Fibroblast of skin of scalp (primary cell): Measurements from ENCODE around the gene FUBP1. TPM values are rescaled to one million over a fixed set of nuclear protein-coding genes. Genes with fewer than 3 reads are reported as not detected.
A peak's percentile ranks its signal among the peaks of the same experiment; 100 is the strongest.
"Not testable (repeated sequence)": the region's sequence is repeated elsewhere in the genome, so short reads cannot be mapped to it uniquely, and the experiment has no call there.

Source experiments
- DNase-seq: peaks from one replicate; pipeline ENCODE4 v3.0.0-alpha.2; 2013
- polyA plus RNA-seq, 2 experiments: library from polyadenylated mRNA; unstranded; fragments of 120-200 nt; gene quantifications; one replicate each; pipeline ENCODE4 v1.2.1, GENCODE V29; 2013; ENCODE audit not compliant: insufficient read length in 2 of 2

Gene FUBP1, protein sequence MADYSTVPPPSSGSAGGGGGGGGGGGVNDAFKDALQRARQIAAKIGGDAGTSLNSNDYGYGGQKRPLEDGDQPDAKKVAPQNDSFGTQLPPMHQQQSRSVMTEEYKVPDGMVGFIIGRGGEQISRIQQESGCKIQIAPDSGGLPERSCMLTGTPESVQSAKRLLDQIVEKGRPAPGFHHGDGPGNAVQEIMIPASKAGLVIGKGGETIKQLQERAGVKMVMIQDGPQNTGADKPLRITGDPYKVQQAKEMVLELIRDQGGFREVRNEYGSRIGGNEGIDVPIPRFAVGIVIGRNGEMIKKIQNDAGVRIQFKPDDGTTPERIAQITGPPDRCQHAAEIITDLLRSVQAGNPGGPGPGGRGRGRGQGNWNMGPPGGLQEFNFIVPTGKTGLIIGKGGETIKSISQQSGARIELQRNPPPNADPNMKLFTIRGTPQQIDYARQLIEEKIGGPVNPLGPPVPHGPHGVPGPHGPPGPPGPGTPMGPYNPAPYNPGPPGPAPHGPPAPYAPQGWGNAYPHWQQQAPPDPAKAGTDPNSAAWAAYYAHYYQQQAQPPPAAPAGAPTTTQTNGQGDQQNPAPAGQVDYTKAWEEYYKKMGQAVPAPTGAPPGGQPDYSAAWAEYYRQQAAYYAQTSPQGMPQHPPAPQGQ
- polyA plus RNA-seq (2013, experiment 1 of 2; ENCODE audit: insufficient read length): 95.7 TPM
- polyA plus RNA-seq (2013, experiment 2 of 2; ENCODE audit: insufficient read length): 103 TPM

- DNase-seq: peak; percentile 99
These were observed at the start of gene FUBP1 for GRCh38 chr1:77978969-77979876. Gene FUBP1 (minus strand): TSS chr1:77979072. CDS start chr1:77979004, 68 bp downstream.

GRCh38 chr1:78021134-78021533 is 42.3 kb upstream of the FUBP1 start:
- not testable (repeated sequence) for DNase-seq

- DNase-seq: no peak
These were observed 40.2 kb upstream of the FUBP1 start for GRCh38 chr1:78019024-78019423.

GRCh38 chr1:78015148-78015547 is 36.3 kb upstream of the FUBP1 start:
- DNase-seq: no peak

- DNase-seq: no peak
These were observed 32.2 kb upstream of the FUBP1 start for GRCh38 chr1:78011050-78011449.

GRCh38 chr1:78009836-78010235 is 31.0 kb upstream of the FUBP1 start:
- peak; percentile 23 for DNase-seq

DNA sequence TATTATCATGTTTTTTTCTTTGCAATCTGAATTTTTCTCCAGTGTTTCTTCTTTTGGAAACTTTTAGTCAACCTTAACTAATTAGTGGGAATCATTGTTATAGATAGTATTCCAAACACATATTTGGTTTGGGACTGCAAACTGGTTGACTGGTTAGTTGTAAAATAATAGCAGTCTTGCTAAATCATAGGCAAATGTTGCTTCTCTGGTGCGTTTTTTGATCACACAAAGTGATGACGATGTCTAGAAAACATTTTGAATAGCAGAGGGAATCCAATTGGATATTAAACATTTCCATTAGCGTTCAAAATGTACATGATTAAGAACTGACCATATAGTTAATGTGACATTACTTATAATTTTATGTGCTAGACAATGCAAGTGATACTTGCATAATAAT is 30.4 kb upstream of the FUBP1 start:
- DNase-seq: no peak

DNA sequence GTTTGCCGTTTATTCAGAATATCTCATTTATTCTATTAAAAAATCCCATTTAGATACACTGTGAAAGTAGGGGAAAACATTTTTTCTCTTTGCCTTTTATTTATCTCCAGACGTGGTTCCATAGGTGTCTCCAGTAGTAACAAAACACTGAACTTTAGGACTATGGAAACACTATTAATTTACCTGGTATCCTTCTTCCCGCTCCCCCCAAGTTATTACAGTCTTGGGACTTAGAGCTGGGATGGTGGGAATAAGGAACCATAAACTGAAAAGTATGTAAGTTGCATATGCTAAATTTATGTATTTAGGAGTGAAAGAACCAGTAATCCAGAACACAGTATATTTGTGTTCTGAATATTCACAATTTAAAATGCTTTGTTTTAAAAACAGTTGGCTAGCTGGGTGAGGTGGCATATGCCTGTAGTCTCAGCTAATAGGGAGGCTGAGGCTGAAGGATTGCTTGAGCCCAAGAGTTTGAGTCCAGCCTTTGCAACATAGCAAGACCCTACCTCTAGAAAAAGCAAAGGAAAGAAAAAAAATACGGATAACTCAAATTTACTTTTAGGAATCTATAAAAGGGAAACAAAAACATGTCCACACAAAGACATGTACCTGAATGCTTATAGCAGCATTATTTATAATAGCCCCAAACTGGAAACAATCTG is 28.9 kb upstream of the FUBP1 start:
- DNase-seq: no peak

DNA sequence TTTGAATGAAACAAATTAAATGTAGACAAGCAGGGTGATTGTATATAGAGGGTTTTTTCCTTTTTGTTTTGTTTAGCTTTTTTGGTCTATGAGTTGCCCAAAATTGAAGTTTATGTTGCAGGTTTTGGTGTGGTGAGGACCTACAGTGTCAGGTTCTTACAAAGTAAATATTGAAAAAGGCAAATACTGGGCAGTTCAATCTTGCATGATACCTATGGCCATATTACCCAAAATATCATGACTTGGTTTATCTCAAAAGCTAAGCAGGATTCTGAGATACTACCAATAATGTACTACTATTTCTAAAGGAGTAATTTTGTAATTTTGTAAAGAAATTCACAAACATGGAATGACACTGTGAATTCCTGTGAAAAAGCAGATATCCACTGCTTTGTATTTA is 27.6 kb upstream of the FUBP1 start:
- no peak for DNase-seq

DNA sequence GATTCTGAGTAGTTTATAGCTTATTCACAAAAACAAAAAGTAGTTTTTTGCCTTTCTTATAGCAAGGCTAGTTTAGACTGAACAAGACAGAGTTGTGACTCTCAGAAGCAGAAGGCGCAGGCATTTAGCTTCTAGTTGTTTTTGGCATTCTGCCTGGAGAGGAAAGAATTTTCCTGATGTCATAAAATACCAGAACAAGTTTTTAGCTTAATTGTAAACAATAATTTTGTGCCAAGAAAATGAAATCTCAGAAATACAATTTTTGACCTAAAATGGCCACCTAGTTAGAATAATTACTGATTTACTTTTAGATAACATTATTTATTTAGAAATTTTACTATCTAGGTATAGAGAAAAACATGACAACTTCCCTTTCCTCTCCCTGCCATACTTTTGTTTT is 26.9 kb upstream of the FUBP1 start:
- DNase-seq: peak; percentile 95

GRCh38 chr1:78005448-78005722 is 26.5 kb upstream of the FUBP1 start:
- no peak for DNase-seq

- DNase-seq: peak; percentile 98
These were observed 26.0 kb upstream of the FUBP1 start, which contains the start of gene DNAJB4 for GRCh38 chr1:78004719-78005447. Gene DNAJB4 (plus strand): TSS chr1:78004939. CDS start chr1:78005111, 172 bp downstream.

GRCh38 chr1:78003882-78004718 is 25.2 kb upstream of the FUBP1 start:
- peak; percentile 89 for DNase-seq

GRCh38 chr1:78003070-78003746 is 24.3 kb upstream of the FUBP1 start:
- DNase-seq: peak; percentile 14

GRCh38 chr1:78000536-78000935 is 21.7 kb upstream of the FUBP1 start:
- not testable (repeated sequence) for DNase-seq

GRCh38 chr1:77996734-77997133 is 17.9 kb upstream of the FUBP1 start:
- no peak for DNase-seq

GRCh38 chr1:77994117-77994705 is 15.3 kb upstream of the FUBP1 start:
- DNase-seq: no peak

DNA sequence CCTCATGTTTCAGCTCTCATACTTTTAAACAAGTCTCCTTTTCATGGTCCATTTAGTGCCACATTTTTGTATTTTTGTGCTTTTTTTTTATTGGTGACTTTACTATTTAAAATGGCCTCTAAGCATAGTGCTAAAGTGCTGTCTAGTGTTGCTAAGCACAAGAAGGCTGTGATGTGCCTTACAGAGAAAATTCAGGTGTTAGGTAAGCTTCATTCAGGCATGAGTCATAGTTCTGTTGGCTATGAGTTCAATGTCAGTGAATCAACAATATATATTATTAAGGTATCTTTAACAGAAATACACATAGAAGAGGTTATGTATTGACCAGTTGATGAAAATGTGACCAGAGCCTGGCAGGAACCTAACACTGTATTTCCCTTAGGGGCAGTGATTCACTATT is 12.8 kb upstream of the FUBP1 start:
- DNase-seq: no peak

DNA sequence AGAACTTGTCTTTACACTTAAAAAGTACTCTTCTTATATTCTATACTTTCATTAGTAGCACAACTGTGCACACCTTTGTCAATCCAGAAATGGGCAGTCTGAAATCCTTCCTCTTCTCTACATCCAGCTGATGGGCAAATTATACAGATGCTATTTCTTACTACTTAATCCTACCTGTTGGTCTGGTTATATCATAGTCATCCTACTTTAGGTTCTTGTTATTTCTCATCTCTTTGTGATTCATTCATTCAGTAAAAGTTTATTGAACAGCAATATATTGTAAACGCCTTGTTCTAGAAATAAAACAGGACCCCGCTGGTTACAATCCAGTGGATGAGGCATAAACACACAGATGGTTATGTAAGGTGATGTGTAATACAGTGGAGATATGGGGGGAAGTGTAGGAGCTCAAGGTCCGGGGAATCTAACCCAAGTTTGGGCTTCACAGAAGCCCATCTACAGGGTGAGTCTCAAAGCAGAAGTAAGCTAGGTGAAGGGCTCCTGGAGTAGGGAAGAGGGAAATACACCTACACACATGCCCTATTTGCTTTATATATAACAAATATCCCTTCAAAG is 11.8 kb upstream of the FUBP1 start:
- DNase-seq: no peak
